ENCODE data around the gene HECA. TPM values are rescaled to one million over a fixed set of nuclear protein-coding genes. Genes with fewer than 3 reads are reported as not detected.
"Not testable (repeated sequence)": the region's sequence is repeated elsewhere in the genome, so short reads cannot be mapped to it uniquely, and the experiment has no call there.

The HECA gene
- total RNA-seq, 1 donor from 2014 or later: 17.7 TPM

GRCh38 chr6:139135578-139136545 is 982 bp downstream of the HECA start:
- H3K27ac ChIP-seq (ENCODE audit: low read depth, low read length): peak overlapping the region; percentile 87
- H3K9ac ChIP-seq (ENCODE audit: low read depth in 1 of 3, low read length in 3 of 3): peak overlapping the region; percentile 76 to 95 (median 89)
- H3K27me3 ChIP-seq (ENCODE audit: control insufficient read depth in 3 of 3, insufficient read depth in 3 of 3, low read length in 3 of 3): no peaks in the 10 kb centered on the region
- H3K36me3 ChIP-seq (ENCODE audit: control insufficient read depth in 3 of 3, insufficient read depth in 3 of 3, low read length in 3 of 3): peaks cover 0 to 3% (median 3%) of the 10 kb centered on the region in 3 donors
- no peaks in the 10 kb centered on the region for H3K9me3 ChIP-seq (ENCODE audit: control insufficient read depth in 3 of 3, low read length in 3 of 3)
- peaks cover 8 to 31% (median 29%) of the 10 kb centered on the region in 3 donors for H3K4me1 ChIP-seq (ENCODE audit: control insufficient read depth in 3 of 3, insufficient read depth in 3 of 3, low read length in 3 of 3)
- H3K4me3 ChIP-seq (ENCODE audit: low read length in 3 of 3): peak overlapping the region; percentile 78 to 91 (median 84)

GRCh38 chr6:139137706-139138105 is 2.8 kb downstream of the HECA start:
- Histone ChIP-seq H3K4me3 (ENCODE audit: low read length in 3 of 3) (no peak overlapping the region), H3K9me3 (ENCODE audit: control insufficient read depth in 3 of 3, low read length in 3 of 3) (no peaks in the 10 kb centered on the region), H3K36me3 (ENCODE audit: control insufficient read depth in 3 of 3, insufficient read depth in 3 of 3, low read length in 3 of 3) (peaks cover 0 to 3% (median 3%) of the 10 kb centered on the region in 3 donors), H3K27ac (ENCODE audit: low read depth, low read length) (no peak overlapping the region), H3K27me3 (ENCODE audit: control insufficient read depth in 3 of 3, insufficient read depth in 3 of 3, low read length in 3 of 3) (no peaks in the 10 kb centered on the region), H3K9ac (ENCODE audit: low read depth in 1 of 3, low read length in 3 of 3) (no peak overlapping the region), H3K4me1 (ENCODE audit: control insufficient read depth in 3 of 3, insufficient read depth in 3 of 3, low read length in 3 of 3) (peaks cover 8 to 29% (median 27%) of the 10 kb centered on the region in 3 donors)

GRCh38 chr6:139140854-139141253 is 6.0 kb downstream of the HECA start:
- H3K9ac ChIP-seq (ENCODE audit: low read depth in 1 of 3, low read length in 3 of 3); H3K27me3 ChIP-seq (ENCODE audit: control insufficient read depth in 3 of 3, insufficient read depth in 3 of 3, low read length in 3 of 3); H3K27ac ChIP-seq (ENCODE audit: low read depth, low read length); H3K36me3 ChIP-seq (ENCODE audit: control insufficient read depth in 3 of 3, insufficient read depth in 3 of 3, low read length in 3 of 3); H3K4me3 ChIP-seq (ENCODE audit: low read length in 3 of 3); H3K9me3 ChIP-seq (ENCODE audit: control insufficient read depth in 3 of 3, low read length in 3 of 3): not testable (repeated sequence)
- H3K4me1 ChIP-seq (ENCODE audit: control insufficient read depth in 3 of 3, insufficient read depth in 3 of 3, low read length in 3 of 3): peaks cover 8 to 22% (median 16%) of the 10 kb centered on the region in 3 donors

- no peak overlapping the region for H3K4me3 ChIP-seq (ENCODE audit: low read length in 3 of 3)
- H3K4me1 ChIP-seq (ENCODE audit: control insufficient read depth in 3 of 3, insufficient read depth in 3 of 3, low read length in 3 of 3): peaks cover 12 to 29% (median 14%) of the 10 kb centered on the region in 3 donors
- H3K9me3 ChIP-seq (ENCODE audit: control insufficient read depth in 3 of 3, low read length in 3 of 3): no peaks in the 10 kb centered on the region
- no peak overlapping the region for H3K27ac ChIP-seq (ENCODE audit: low read depth, low read length)
- H3K36me3 ChIP-seq (ENCODE audit: control insufficient read depth in 3 of 3, insufficient read depth in 3 of 3, low read length in 3 of 3): peaks cover 0 to 3% (median under 1%) of the 10 kb centered on the region in 3 donors
- no peaks in the 10 kb centered on the region for H3K27me3 ChIP-seq (ENCODE audit: control insufficient read depth in 3 of 3, insufficient read depth in 3 of 3, low read length in 3 of 3)
- no peak overlapping the region for H3K9ac ChIP-seq (ENCODE audit: low read depth in 1 of 3, low read length in 3 of 3)
Measured at GRCh38 chr6:139142262-139142661, 7.4 kb downstream of the HECA start.

- H3K9me3 ChIP-seq (ENCODE audit: control insufficient read depth in 3 of 3, low read length in 3 of 3): no peaks in the 10 kb centered on the region
- H3K4me1 ChIP-seq (ENCODE audit: control insufficient read depth in 3 of 3, insufficient read depth in 3 of 3, low read length in 3 of 3): peaks cover 16 to 28% (median 18%) of the 10 kb centered on the region in 3 donors
- H3K27me3 ChIP-seq (ENCODE audit: control insufficient read depth in 3 of 3, insufficient read depth in 3 of 3, low read length in 3 of 3): no peaks in the 10 kb centered on the region
- H3K9ac ChIP-seq (ENCODE audit: low read depth in 1 of 3, low read length in 3 of 3): no peak overlapping the region
- H3K4me3 ChIP-seq (ENCODE audit: low read length in 3 of 3): no peak overlapping the region
- H3K27ac ChIP-seq (ENCODE audit: low read depth, low read length): no peak overlapping the region
- peaks cover 0 to 3% (median 0%) of the 10 kb centered on the region in 3 donors for H3K36me3 ChIP-seq (ENCODE audit: control insufficient read depth in 3 of 3, insufficient read depth in 3 of 3, low read length in 3 of 3)
Measured at GRCh38 chr6:139143111-139143510, 8.2 kb downstream of the HECA start.

GRCh38 chr6:139144490-139145085 is 9.7 kb downstream of the HECA start:
- Histone ChIP-seq H3K36me3 (ENCODE audit: control insufficient read depth in 3 of 3, insufficient read depth in 3 of 3, low read length in 3 of 3) (peaks cover 0 to under 1% (median 0%) of the 10 kb centered on the region in 3 donors), H3K27ac (ENCODE audit: low read depth, low read length) (no peak overlapping the region)

GRCh38 chr6:139145661-139146060 is 10.8 kb downstream of the HECA start:
- H3K27ac ChIP-seq (ENCODE audit: low read depth, low read length): no peak overlapping the region
- H3K4me1 ChIP-seq (ENCODE audit: control insufficient read depth in 3 of 3, insufficient read depth in 3 of 3, low read length in 3 of 3): peaks cover 26 to 36% (median 31%) of the 10 kb centered on the region in 3 donors
- H3K27me3 ChIP-seq (ENCODE audit: control insufficient read depth in 3 of 3, insufficient read depth in 3 of 3, low read length in 3 of 3): no peaks in the 10 kb centered on the region

More at GRCh38 chr6:139144490-139145085, 9.7 kb downstream of the HECA start:
- Histone ChIP-seq H3K27me3 (ENCODE audit: control insufficient read depth in 3 of 3, insufficient read depth in 3 of 3, low read length in 3 of 3) (no peaks in the 10 kb centered on the region), H3K9me3 (ENCODE audit: control insufficient read depth in 3 of 3, low read length in 3 of 3) (no peaks in the 10 kb centered on the region), H3K9ac (ENCODE audit: low read depth in 1 of 3, low read length in 3 of 3) (no peak overlapping the region), H3K4me3 (ENCODE audit: low read length in 3 of 3) (no peak overlapping the region), H3K4me1 (ENCODE audit: control insufficient read depth in 3 of 3, insufficient read depth in 3 of 3, low read length in 3 of 3) (peaks cover 23 to 32% (median 27%) of the 10 kb centered on the region in 3 donors)

GRCh38 chr6:139146317-139146726 is 11.4 kb downstream of the HECA start:
- H3K9me3 ChIP-seq (ENCODE audit: control insufficient read depth in 3 of 3, low read length in 3 of 3): no peaks in the 10 kb centered on the region
- peaks cover 26 to 36% (median 31%) of the 10 kb centered on the region in 3 donors for H3K4me1 ChIP-seq (ENCODE audit: control insufficient read depth in 3 of 3, insufficient read depth in 3 of 3, low read length in 3 of 3)
- H3K4me3 ChIP-seq (ENCODE audit: low read length in 3 of 3): peak overlapping the region in 2 of 3 donors; percentile 8 to 19
- H3K27me3 ChIP-seq (ENCODE audit: control insufficient read depth in 3 of 3, insufficient read depth in 3 of 3, low read length in 3 of 3): no peaks in the 10 kb centered on the region
- peak overlapping the region in 2 of 3 donors; percentile 50 to 52 for H3K9ac ChIP-seq (ENCODE audit: low read depth in 1 of 3, low read length in 3 of 3)
- no peak overlapping the region for H3K27ac ChIP-seq (ENCODE audit: low read depth, low read length)
- no peaks in the 10 kb centered on the region for H3K36me3 ChIP-seq (ENCODE audit: control insufficient read depth in 3 of 3, insufficient read depth in 3 of 3, low read length in 3 of 3)

More at GRCh38 chr6:139145661-139146060, 10.8 kb downstream of the HECA start:
- no peak overlapping the region for H3K4me3 ChIP-seq (ENCODE audit: low read length in 3 of 3)
- no peaks in the 10 kb centered on the region for H3K9me3 ChIP-seq (ENCODE audit: control insufficient read depth in 3 of 3, low read length in 3 of 3)
- H3K9ac ChIP-seq (ENCODE audit: low read depth in 1 of 3, low read length in 3 of 3): no peak overlapping the region
- H3K36me3 ChIP-seq (ENCODE audit: control insufficient read depth in 3 of 3, insufficient read depth in 3 of 3, low read length in 3 of 3): no peaks in the 10 kb centered on the region

- Histone ChIP-seq H3K27ac (ENCODE audit: low read depth, low read length) (no peak overlapping the region), H3K9ac (ENCODE audit: low read depth in 1 of 3, low read length in 3 of 3) (no peak overlapping the region), H3K36me3 (ENCODE audit: control insufficient read depth in 3 of 3, insufficient read depth in 3 of 3, low read length in 3 of 3) (no peaks in the 10 kb centered on the region)
Measured at GRCh38 chr6:139147628-139148027, 12.7 kb downstream of the HECA start.

More at GRCh38 chr6:139147628-139148027, 12.7 kb downstream of the HECA start:
- H3K4me1 ChIP-seq (ENCODE audit: control insufficient read depth in 3 of 3, insufficient read depth in 3 of 3, low read length in 3 of 3): peaks cover 28 to 39% (median 36%) of the 10 kb centered on the region in 3 donors
- no peaks in the 10 kb centered on the region for H3K27me3 ChIP-seq (ENCODE audit: control insufficient read depth in 3 of 3, insufficient read depth in 3 of 3, low read length in 3 of 3)
- no peaks in the 10 kb centered on the region for H3K9me3 ChIP-seq (ENCODE audit: control insufficient read depth in 3 of 3, low read length in 3 of 3)
- H3K4me3 ChIP-seq (ENCODE audit: low read length in 3 of 3): no peak overlapping the region

All from skeletal muscle tissue (tissue), 4 donors.